Measurements from ENCODE around the gene WWOX.

DNA sequence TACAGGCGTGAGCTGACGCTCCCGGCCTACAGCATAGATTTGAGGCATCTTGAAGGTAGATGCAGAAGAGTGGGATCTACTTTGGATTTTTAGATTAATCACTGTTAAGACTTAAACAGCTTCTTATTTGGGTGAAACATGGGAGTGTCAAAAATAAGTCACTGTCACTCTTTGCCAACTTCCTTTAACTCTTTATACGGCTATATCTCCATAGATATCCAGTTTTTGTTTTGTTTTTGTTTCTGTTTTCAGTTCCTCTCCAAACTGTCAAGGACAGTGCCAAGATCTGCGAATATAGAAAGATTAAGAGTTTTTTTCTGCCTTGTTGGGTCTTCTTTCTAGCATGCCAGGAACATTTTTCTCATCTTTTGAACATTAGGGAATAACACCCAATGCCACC, 706.1 kb downstream of the WWOX start:
- TF ChIP-seq, protein P1, sequence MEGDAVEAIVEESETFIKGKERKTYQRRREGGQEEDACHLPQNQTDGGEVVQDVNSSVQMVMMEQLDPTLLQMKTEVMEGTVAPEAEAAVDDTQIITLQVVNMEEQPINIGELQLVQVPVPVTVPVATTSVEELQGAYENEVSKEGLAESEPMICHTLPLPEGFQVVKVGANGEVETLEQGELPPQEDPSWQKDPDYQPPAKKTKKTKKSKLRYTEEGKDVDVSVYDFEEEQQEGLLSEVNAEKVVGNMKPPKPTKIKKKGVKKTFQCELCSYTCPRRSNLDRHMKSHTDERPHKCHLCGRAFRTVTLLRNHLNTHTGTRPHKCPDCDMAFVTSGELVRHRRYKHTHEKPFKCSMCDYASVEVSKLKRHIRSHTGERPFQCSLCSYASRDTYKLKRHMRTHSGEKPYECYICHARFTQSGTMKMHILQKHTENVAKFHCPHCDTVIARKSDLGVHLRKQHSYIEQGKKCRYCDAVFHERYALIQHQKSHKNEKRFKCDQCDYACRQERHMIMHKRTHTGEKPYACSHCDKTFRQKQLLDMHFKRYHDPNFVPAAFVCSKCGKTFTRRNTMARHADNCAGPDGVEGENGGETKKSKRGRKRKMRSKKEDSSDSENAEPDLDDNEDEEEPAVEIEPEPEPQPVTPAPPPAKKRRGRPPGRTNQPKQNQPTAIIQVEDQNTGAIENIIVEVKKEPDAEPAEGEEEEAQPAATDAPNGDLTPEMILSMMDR (IDR thresholded peaks at IDR 0.05) = no peak
- TF ChIP-seq EZH2 (IDR thresholded peaks at IDR 0.05; ENCODE audit: borderline replicate concordance, insufficient read depth, low read depth, low read length, poor library complexity, severe bottlenecking) = no peak
